SK-N-SH (cell line): Measurements from ENCODE around the gene CBX6. TPM values are rescaled to one million over a fixed set of nuclear protein-coding genes. Genes with fewer than 3 reads are reported as not detected.

Experiments used
- CTCF ChIA-PET: fragments of 300-600, 350-600 bp; formaldehyde crosslinking; extraction: SDS; loops from one replicate; lab custom pipeline; 2021; lab: Yijun Ruan, JAX
- POLR2A ChIA-PET: fragments of 350-600 bp; sonication (Branson Sonifier 250); formaldehyde crosslinking; extraction: SDS; loops from one replicate; lab custom pipeline; 2020; ENCODE audit warnings: antibody characterized with exemption, inconsistent platforms; lab: Yijun Ruan, JAX
- DNase-seq: peaks from one replicate; pipeline ENCODE4 v3.0.0; 2012
- H2AFZ ChIP-seq: fragments of 200-600 bp; sonication (generic); 2 replicates; pipeline ENCODE4 v1.8.1; 2016; ENCODE audit warnings: antibody characterized with exemption, mild to moderate bottlenecking, low read depth
- H3F3A ChIP-seq: fragments of 200-600 bp; sonication (generic); replicated peaks from 2 replicates; pipeline ENCODE3; 2016; ENCODE audit warnings: antibody characterized with exemption, mild to moderate bottlenecking; ENCODE audit not compliant: insufficient read depth
- H3K27ac ChIP-seq, 2 experiments: fragments of 200-500 bp in 1 of 2; fragments of 200-600 bp in 1 of 2; sonication (Bioruptor generic) in 1 of 2; sonication (generic), shearing (Covaris generic) in 1 of 2; 2 replicates each; pipeline versions ENCODE4 v1.5.1 to v1.6.1; 2014 to 2016; ENCODE audit warnings: low read depth in 2 of 2, inconsistent platforms in 1 of 2, low read length in 1 of 2, mild to moderate bottlenecking in 1 of 2, mixed read lengths in 1 of 2
- H3K27me3 ChIP-seq: fragments of 200-600 bp; sonication (generic), shearing (Covaris generic); 2 replicates; pipeline ENCODE4 v1.6.1; 2016; ENCODE audit warnings: mixed run types; ENCODE audit not compliant: insufficient read depth
- H3K36me3 ChIP-seq, 2 experiments: fragments of 200-500 bp in 1 of 2; fragments of 200-600 bp in 1 of 2; sonication (Bioruptor generic) in 1 of 2; sonication (generic) in 1 of 2; replicated peaks in 1 of 2; 2 replicates each; pipeline versions ENCODE3 to v1.5.1; 2014 to 2016; ENCODE audit warnings: low read length in 1 of 2, mild to moderate bottlenecking in 1 of 2; ENCODE audit not compliant: insufficient read depth in 2 of 2, control insufficient read depth in 1 of 2
- H3K4me1 ChIP-seq, 2 experiments: fragments of 200-500 bp in 1 of 2; fragments of 200-600 bp in 1 of 2; sonication (Bioruptor generic) in 1 of 2; sonication (generic), shearing (Covaris generic) in 1 of 2; 2 replicates each; pipeline versions ENCODE4 v1.5.1 to v1.6.1; 2014 to 2016; ENCODE audit warnings: low read depth in 1 of 2, low read length in 1 of 2, mixed run types in 1 of 2; ENCODE audit not compliant: insufficient read depth in 2 of 2, control insufficient read depth in 1 of 2
- H3K4me2 ChIP-seq: fragments of 200-600 bp; sonication (generic), shearing (Covaris generic); 2 replicates; pipeline ENCODE4 v1.6.1; 2017; ENCODE audit warnings: mixed run types
- H3K4me3 ChIP-seq, 2 experiments: fragments of 200-500 bp in 1 of 2; fragments of 200-600 bp in 1 of 2; sonication (Bioruptor generic) in 1 of 2; sonication (generic), shearing (Covaris generic) in 1 of 2; 2 replicates each; pipeline versions ENCODE4 v1.5.1 to v1.8.1; 2014 to 2016; ENCODE audit warnings: low read depth in 2 of 2, inconsistent platforms in 1 of 2, low read length in 1 of 2, mild to moderate bottlenecking in 1 of 2, mixed read lengths in 1 of 2, moderate library complexity in 1 of 2
- H3K79me2 ChIP-seq: fragments of 200-600 bp; sonication (generic); 2 replicates; pipeline ENCODE4 v1.8.1; 2017; ENCODE audit warnings: mild to moderate bottlenecking; ENCODE audit not compliant: insufficient read depth
- H3K9ac ChIP-seq: fragments of 200-600 bp; sonication (generic); 2 replicates; pipeline ENCODE4 v1.6.1; 2017; ENCODE audit warnings: mixed run types
- H3K9me2 ChIP-seq: fragments of 200-600 bp; sonication (generic); 2 replicates; pipeline ENCODE4 v1.6.1; 2017; ENCODE audit warnings: mixed run types
- H3K9me3 ChIP-seq: fragments of 200-600 bp; sonication (generic); 2 replicates; pipeline ENCODE4 v1.6.1; 2017; ENCODE audit warnings: mixed run types, mild to moderate bottlenecking, moderate library complexity
- H4K20me1 ChIP-seq: fragments of 200-600 bp; sonication (generic); 2 replicates; pipeline ENCODE4 v1.6.1; 2017; ENCODE audit warnings: mild to moderate bottlenecking, mixed run types; ENCODE audit not compliant: insufficient read depth
- CHD2 ChIP-seq: fragments of 150-350 bp; IDR thresholded peaks from 2 replicates; pipeline ENCODE4 v1.6.1; 2018; ENCODE audit warnings: low read length; ENCODE audit not compliant: partially characterized antibody
- ELF1 ChIP-seq: IDR thresholded peaks from 2 replicates; pipeline ENCODE4 v1.4.0; 2012
- EP300 ChIP-seq, 2 experiments: IDR thresholded peaks; 2 replicates each; pipeline versions ENCODE4 v1.4.0 to v1.6.1; 2012; ENCODE audit warnings: borderline replicate concordance in 1 of 2, low read depth in 1 of 2, low read length in 1 of 2
- EZH2phosphoT487 ChIP-seq: fragments of 200-600 bp; sonication (generic); IDR thresholded peaks from 2 replicates; pipeline ENCODE4 v1.6.1; 2017; ENCODE audit warnings: low read depth, mixed run types, mild to moderate bottlenecking, antibody characterized with exemption, moderate library complexity, borderline replicate concordance
- FOXM1 ChIP-seq: IDR thresholded peaks from 2 replicates; pipeline ENCODE4 v1.4.0; 2012; ENCODE audit warnings: low read depth, mild to moderate bottlenecking
- IRF3 ChIP-seq: fragments of 150-350 bp; IDR thresholded peaks from 2 replicates; pipeline ENCODE4 v1.6.1; 2016; ENCODE audit warnings: mild to moderate bottlenecking, low read depth, low read length
- JUND ChIP-seq: IDR thresholded peaks from 2 replicates; pipeline ENCODE4 v1.4.0; 2012
- MAX ChIP-seq: IDR thresholded peaks from 2 replicates; pipeline ENCODE4 v1.4.0; 2012; ENCODE audit warnings: low read depth
- MEF2A ChIP-seq: IDR thresholded peaks from 2 replicates; pipeline ENCODE4 v1.4.0; 2012; ENCODE audit warnings: low read depth, borderline replicate concordance
- NFIC ChIP-seq: IDR thresholded peaks from 2 replicates; pipeline ENCODE4 v1.4.0; 2012; ENCODE audit warnings: borderline replicate concordance
- NRF1 ChIP-seq: IDR thresholded peaks from 2 replicates; pipeline ENCODE4 v1.6.1; 2012; ENCODE audit warnings: low read depth, mild to moderate bottlenecking, low read length
- POLR2AphosphoS5 ChIP-seq: IDR thresholded peaks from 2 replicates; pipeline ENCODE4 v1.6.1; 2012; ENCODE audit warnings: low read depth, low read length
- REST ChIP-seq: IDR thresholded peaks from 2 replicates; pipeline ENCODE4 v1.6.1; 2012; ENCODE audit warnings: mild to moderate bottlenecking, low read depth, low read length, moderate library complexity
- SMC3 ChIP-seq: IDR thresholded peaks from 2 replicates; pipeline ENCODE4 v1.6.1; 2012; ENCODE audit warnings: low read depth, low read length, improper control_type of control experiment
- TAF1 ChIP-seq: IDR thresholded peaks from 2 replicates; pipeline ENCODE4 v1.6.1; 2012; ENCODE audit warnings: low read depth, mild to moderate bottlenecking, low read length, moderate library complexity, borderline replicate concordance
- TCF12 ChIP-seq: IDR thresholded peaks from 2 replicates; pipeline ENCODE4 v1.4.0; 2012
- USF2 ChIP-seq: fragments of 150-350 bp; IDR thresholded peaks from 2 replicates; pipeline ENCODE4 v1.6.1; 2017; ENCODE audit warnings: antibody characterized with exemption, low read length, low read depth, borderline replicate concordance
- YY1 ChIP-seq: IDR thresholded peaks from 2 replicates; pipeline ENCODE4 v1.4.0; 2012; ENCODE audit warnings: low read depth, mild to moderate bottlenecking
- ZBTB33 ChIP-seq: IDR thresholded peaks from 2 replicates; pipeline ENCODE4 v1.4.0; 2012; ENCODE audit warnings: low read depth, borderline replicate concordance
- WGBS: methylation state at CpG from one replicate; pipeline ENCODE4 v1.1.6; 2017; ENCODE audit warnings: low lambda C conversion rate; 5-methylcytosine and 5-hydroxymethylcytosine counted together
- polyA plus RNA-seq, 3 experiments: library from polyadenylated mRNA; depleted of rRNA; stranded (reverse); fragments of >200 nt; gene quantifications; 2 replicates each; pipeline ENCODE4 v1.2.3, GENCODE V29; 2012

The CBX6 gene
- polyA plus RNA-seq, 1 of the 3 experiments (the other 2 are of a cell fraction), result 5.4 TPM

GRCh38 chr22:38841635-38842034, 30.4 kb downstream of the CBX6 start:
- H3K27ac ChIP-seq, result no peak overlapping the region
- no peaks in the 10 kb centered on the region for H3K27me3 ChIP-seq
- H3K4me2 ChIP-seq, result no peak overlapping the region
- H3F3A ChIP-seq, result no peaks in the 10 kb centered on the region
- H3K9me2 ChIP-seq, result no peaks in the 10 kb centered on the region
- no peaks in the 10 kb centered on the region for H3K36me3 ChIP-seq
- 70% methylated on average over 4 of the region's 5 CpGs for WGBS
- TF ChIP-seq MEF2A (no peak), JUND (no peak), IRF3 (no peak), USF2 (no peak), REST (no peak), SMC3 (no peak), NRF1 (no peak), FOXM1 (no peak), ZBTB33 (no peak), CHD2 (no peak), TAF1 (no peak), TCF12 (no peak), POLR2AphosphoS5 (no peak), EP300 (IDR thresholded peaks at IDR 0.05; ENCODE audit: borderline replicate concordance in 1 of 2, low read depth in 1 of 2, low read length in 1 of 2) (no peak), ELF1 (no peak), EZH2phosphoT487 (no peak), YY1 (no peak), NFIC (no peak), MAX (no peak)
- TF ChIP-seq, all 33 proteins: peak for 0
- H3K4me1 ChIP-seq, result no peaks in the 10 kb centered on the region; a peak in 1 of 4 replicates
- POLR2A ChIA-PET, result no interaction called here
- H3K9me3 ChIP-seq, result no peaks in the 10 kb centered on the region
- DNase-seq, result no peak
- H3K79me2 ChIP-seq, result no peaks in the 10 kb centered on the region
- CTCF ChIA-PET, result interaction anchor here (2.2 kb wide), 1 partner anchor 73 kb away, joined by 12 read pairs; no protein-coding TSS in a partner anchor
- no peak overlapping the region for H3K4me3 ChIP-seq
- no peak overlapping the region for H3K9ac ChIP-seq
- H2AFZ ChIP-seq, result no peak overlapping the region
- H4K20me1 ChIP-seq, result no peaks in the 10 kb centered on the region
